Measurements from ENCODE around the gene SAMHD1.

- TF ChIP-seq EZH2 (IDR thresholded peaks at IDR 0.05; ENCODE audit: insufficient read depth, poor library complexity, severe bottlenecking) = no peak
- TF ChIP-seq EZH2phosphoT487 (IDR thresholded peaks at IDR 0.05; ENCODE audit: insufficient read depth, low read depth) = no peak
Observed at GRCh38 chr20:36850759-36851158, 100.7 kb downstream of the SAMHD1 start.

All from GM23248 (cell line).